Measurements from ENCODE around the gene EFHC1.

DNA sequence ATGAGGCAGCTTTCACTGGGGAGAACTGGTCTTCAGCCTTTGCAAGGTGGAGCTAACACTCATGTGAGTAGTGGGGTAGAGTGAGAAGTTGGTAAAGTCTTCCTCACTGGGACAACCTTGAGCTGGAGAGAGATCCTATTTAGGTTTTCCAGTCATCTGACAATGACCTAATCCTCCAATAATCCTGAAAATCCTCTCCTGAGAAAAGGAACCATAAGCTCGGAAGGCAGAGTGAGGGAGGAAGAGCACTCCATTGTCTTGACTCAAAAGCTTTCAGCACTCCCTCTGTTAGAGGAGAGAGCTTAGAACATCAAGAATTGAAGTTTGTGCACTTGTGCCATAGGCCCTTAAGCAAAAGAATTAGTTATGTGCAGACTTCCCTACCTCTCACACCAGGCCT, 78.9 kb downstream of the EFHC1 start:
- TF ChIP-seq CSDC2 (CRISPR knock-in tag; IDR thresholded peaks at IDR 0.05) = no peak
- no peak for TF ChIP-seq ARNTL (CRISPR knock-in tag; IDR thresholded peaks at IDR 0.05; ENCODE audit: borderline replicate concordance, low read depth)
- TF ChIP-seq ISL1 (CRISPR knock-in tag; IDR thresholded peaks at IDR 0.05) = no peak
- TF ChIP-seq ESRRG (CRISPR knock-in tag; IDR thresholded peaks at IDR 0.05) = no peak
- TF ChIP-seq, protein P1, sequence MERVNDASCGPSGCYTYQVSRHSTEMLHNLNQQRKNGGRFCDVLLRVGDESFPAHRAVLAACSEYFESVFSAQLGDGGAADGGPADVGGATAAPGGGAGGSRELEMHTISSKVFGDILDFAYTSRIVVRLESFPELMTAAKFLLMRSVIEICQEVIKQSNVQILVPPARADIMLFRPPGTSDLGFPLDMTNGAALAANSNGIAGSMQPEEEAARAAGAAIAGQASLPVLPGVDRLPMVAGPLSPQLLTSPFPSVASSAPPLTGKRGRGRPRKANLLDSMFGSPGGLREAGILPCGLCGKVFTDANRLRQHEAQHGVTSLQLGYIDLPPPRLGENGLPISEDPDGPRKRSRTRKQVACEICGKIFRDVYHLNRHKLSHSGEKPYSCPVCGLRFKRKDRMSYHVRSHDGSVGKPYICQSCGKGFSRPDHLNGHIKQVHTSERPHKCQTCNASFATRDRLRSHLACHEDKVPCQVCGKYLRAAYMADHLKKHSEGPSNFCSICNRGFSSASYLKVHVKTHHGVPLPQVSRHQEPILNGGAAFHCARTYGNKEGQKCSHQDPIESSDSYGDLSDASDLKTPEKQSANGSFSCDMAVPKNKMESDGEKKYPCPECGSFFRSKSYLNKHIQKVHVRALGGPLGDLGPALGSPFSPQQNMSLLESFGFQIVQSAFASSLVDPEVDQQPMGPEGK (CRISPR knock-in tag; IDR thresholded peaks at IDR 0.05; ENCODE audit: borderline replicate concordance) = no peak
- TF ChIP-seq ZFP3 (CRISPR knock-in tag; IDR thresholded peaks at IDR 0.05) = no peak
- TF ChIP-seq GLIS3 (CRISPR knock-in tag; IDR thresholded peaks at IDR 0.05) = no peak
- TF ChIP-seq TCF4 (CRISPR knock-in tag; IDR thresholded peaks at IDR 0.05; ENCODE audit: borderline replicate concordance) = no peak
- TF ChIP-seq, protein P2, sequence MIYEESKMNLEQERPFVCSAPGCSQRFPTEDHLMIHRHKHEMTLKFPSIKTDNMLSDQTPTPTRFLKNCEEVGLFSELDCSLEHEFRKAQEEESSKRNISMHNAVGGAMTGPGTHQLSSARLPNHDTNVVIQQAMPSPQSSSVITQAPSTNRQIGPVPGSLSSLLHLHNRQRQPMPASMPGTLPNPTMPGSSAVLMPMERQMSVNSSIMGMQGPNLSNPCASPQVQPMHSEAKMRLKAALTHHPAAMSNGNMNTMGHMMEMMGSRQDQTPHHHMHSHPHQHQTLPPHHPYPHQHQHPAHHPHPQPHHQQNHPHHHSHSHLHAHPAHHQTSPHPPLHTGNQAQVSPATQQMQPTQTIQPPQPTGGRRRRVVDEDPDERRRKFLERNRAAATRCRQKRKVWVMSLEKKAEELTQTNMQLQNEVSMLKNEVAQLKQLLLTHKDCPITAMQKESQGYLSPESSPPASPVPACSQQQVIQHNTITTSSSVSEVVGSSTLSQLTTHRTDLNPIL (CRISPR knock-in tag; IDR thresholded peaks at IDR 0.05; ENCODE audit: low read depth) = no peak
- TF ChIP-seq, protein P3, sequence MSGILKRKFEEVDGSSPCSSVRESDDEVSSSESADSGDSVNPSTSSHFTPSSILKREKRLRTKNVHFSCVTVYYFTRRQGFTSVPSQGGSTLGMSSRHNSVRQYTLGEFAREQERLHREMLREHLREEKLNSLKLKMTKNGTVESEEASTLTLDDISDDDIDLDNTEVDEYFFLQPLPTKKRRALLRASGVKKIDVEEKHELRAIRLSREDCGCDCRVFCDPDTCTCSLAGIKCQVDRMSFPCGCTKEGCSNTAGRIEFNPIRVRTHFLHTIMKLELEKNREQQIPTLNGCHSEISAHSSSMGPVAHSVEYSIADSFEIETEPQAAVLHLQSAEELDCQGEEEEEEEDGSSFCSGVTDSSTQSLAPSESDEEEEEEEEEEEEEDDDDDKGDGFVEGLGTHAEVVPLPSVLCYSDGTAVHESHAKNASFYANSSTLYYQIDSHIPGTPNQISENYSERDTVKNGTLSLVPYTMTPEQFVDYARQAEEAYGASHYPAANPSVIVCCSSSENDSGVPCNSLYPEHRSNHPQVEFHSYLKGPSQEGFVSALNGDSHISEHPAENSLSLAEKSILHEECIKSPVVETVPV (CRISPR knock-in tag; IDR thresholded peaks at IDR 0.05) = no peak
- TF ChIP-seq RARB (CRISPR knock-in tag; IDR thresholded peaks at IDR 0.05) = no peak
- TF ChIP-seq BACH2 (CRISPR knock-in tag; IDR thresholded peaks at IDR 0.05; ENCODE audit: borderline replicate concordance) = no peak
